HepG2 (cell line): Measurements from ENCODE around the gene EPO. TPM values are rescaled to one million over a fixed set of nuclear protein-coding genes. Genes with fewer than 3 reads are reported as not detected.

Experiments
- ATAC-seq: fragments of 200-7000 bp; cut with Tn5 transposase; 3 replicates; pipeline ENCODE4 v1.9.1; 2020; ENCODE audit warnings: mild to moderate bottlenecking, moderate library complexity
- BruUV-seq: library from RNA; stranded (reverse); fragments of 400-500 nt; replicated peaks from 2 replicates; lab custom pipeline; 2021; lab: Mats Ljungman, UMichigan
- CTCF ChIA-PET: fragments of 300-600 bp; formaldehyde crosslinking; extraction: SDS; loops from one replicate; lab custom pipeline; 2021; ENCODE audit warnings: low total read pairs, inconsistent platforms, low intra/inter-chr PET ratio; lab: Yijun Ruan, JAX
- POLR2A ChIA-PET: fragments of 350-600 bp; sonication (Branson Sonifier 250); formaldehyde crosslinking; loops from one replicate; lab custom pipeline; 2020; ENCODE audit warnings: antibody characterized with exemption, inconsistent platforms; lab: Yijun Ruan, JAX
- DNase-seq: peaks from one replicate; pipeline ENCODE4 v3.0.0-alpha.2; 2015; ENCODE audit warnings: low spot score
- FAIRE-seq: peaks from 3 replicates; lab custom pipeline; 2011; peaks lifted over from hg19 to GRCh38; lab: Jason Lieb, UNC
- H2AFZ ChIP-seq: one replicate; pipeline ENCODE4 v1.6.1; 2011; ENCODE audit warnings: low read length, inconsistent platforms
- H3K27ac ChIP-seq: fragments of 300-600 bp; 3 replicates; pipeline ENCODE4 v1.8.0; 2011; ENCODE audit warnings: mixed run types, mild to moderate bottlenecking, mixed read lengths, low read length, inconsistent platforms; ENCODE audit not compliant: insufficient read depth; ENCODE audit errors: extremely low read length
- H3K27me3 ChIP-seq, 2 experiments: fragments of 200-600 bp in 1 of 2; 2 replicates in 1 of 2; 3 replicates in 1 of 2; pipeline versions ENCODE4 v1.6.0 to v1.8.0; 2011; ENCODE audit warnings: low read length in 2 of 2, mild to moderate bottlenecking in 2 of 2, moderate library complexity in 2 of 2, inconsistent platforms in 1 of 2; ENCODE audit not compliant: insufficient read depth in 2 of 2, control insufficient read depth in 1 of 2
- H3K36me3 ChIP-seq, 2 experiments: fragments of 200-600 bp in 1 of 2; replicated peaks in 1 of 2; 2 replicates in 1 of 2; 3 replicates in 1 of 2; pipeline versions ENCODE4 v1.5.1 to v1.8.0; 2011; ENCODE audit warnings: low read length in 2 of 2, inconsistent platforms in 1 of 2; ENCODE audit not compliant: insufficient read depth in 2 of 2, control insufficient read depth in 1 of 2
- H3K4me1 ChIP-seq: 2 replicates; pipeline ENCODE4 v1.5.1; 2012; ENCODE audit warnings: low read length, inconsistent platforms; ENCODE audit not compliant: insufficient read depth
- H3K4me2 ChIP-seq: 2 replicates; pipeline ENCODE4 v1.6.0; 2011; ENCODE audit warnings: low read depth, low read length, inconsistent platforms
- H3K4me3 ChIP-seq, 3 experiments: fragments of 200-600 bp in 1 of 3; sonication (generic), shearing (Covaris generic) in 1 of 3; replicated peaks in 1 of 3; 2 replicates each; pipeline ENCODE4 v1.5.1; 2011 to 2016; ENCODE audit warnings: low read length in 3 of 3, inconsistent platforms in 2 of 3, low read depth in 2 of 3, mild to moderate bottlenecking in 2 of 3, control low read depth in 1 of 3, mixed read lengths in 1 of 3; ENCODE audit not compliant: insufficient read depth in 1 of 3
- H3K79me2 ChIP-seq: one replicate; pipeline ENCODE4 v1.6.1; 2011; ENCODE audit warnings: low read length, inconsistent platforms; ENCODE audit not compliant: insufficient read depth
- H3K9ac ChIP-seq: 2 replicates; pipeline ENCODE4 v1.6.0; 2011; ENCODE audit warnings: mild to moderate bottlenecking, low read depth, low read length, inconsistent platforms; ENCODE audit not compliant: insufficient read depth
- H3K9me3 ChIP-seq: 2 replicates; pipeline ENCODE4 v1.5.1; 2012; ENCODE audit warnings: mild to moderate bottlenecking, low read length
- H4K20me1 ChIP-seq: 2 replicates; pipeline ENCODE4 v1.6.0; 2011; ENCODE audit warnings: inconsistent platforms, mild to moderate bottlenecking, low read length, moderate library complexity; ENCODE audit not compliant: insufficient read depth
- FOSL1 ChIP-seq: sonication (generic); formaldehyde crosslinking; IDR thresholded peaks from 2 replicates; pipeline ENCODE4 v1.9.0; 2021; ENCODE audit warnings: missing genetic modification reagents, borderline replicate concordance
- FOXO1 ChIP-seq: sonication (generic); formaldehyde crosslinking; IDR thresholded peaks from 2 replicates; pipeline ENCODE4 v1.4.0; 2020; ENCODE audit warnings: missing genetic modification reagents
- HOXA3 ChIP-seq: sonication (generic); formaldehyde crosslinking; IDR thresholded peaks from 2 replicates; pipeline ENCODE4 v1.5.0; 2020; ENCODE audit warnings: missing genetic modification reagents
- KLF9 ChIP-seq: IDR thresholded peaks from 2 replicates; pipeline ENCODE4 v1.6.1; 2016; ENCODE audit warnings: low read depth
- POGK ChIP-seq: sonication (generic); formaldehyde crosslinking; conservative IDR thresholded peaks from 2 replicates; pipeline ENCODE4 v1.8.0; 2022; ENCODE audit warnings: mild to moderate bottlenecking, moderate library complexity, missing genetic modification reagents
- RAD21 ChIP-seq: fragments of 450-650 bp; formaldehyde crosslinking; IDR thresholded peaks from 2 replicates; pipeline ENCODE4 v1.5.0; 2020; ENCODE audit warnings: mild to moderate bottlenecking
- SP140L ChIP-seq: sonication (generic); formaldehyde crosslinking; IDR thresholded peaks from 2 replicates; pipeline ENCODE4 v1.4.0; 2020; ENCODE audit warnings: missing genetic modification reagents, borderline replicate concordance
- SP4 ChIP-seq: sonication (generic); formaldehyde crosslinking; IDR thresholded peaks from 2 replicates; pipeline ENCODE4 v1.8.1; 2023; ENCODE audit warnings: mild to moderate bottlenecking, missing genetic modification reagents
- STAT5B ChIP-seq: sonication (generic); formaldehyde crosslinking; IDR thresholded peaks from 2 replicates; pipeline ENCODE4 v1.4.0; 2020; ENCODE audit warnings: missing genetic modification reagents
- ZNF251 ChIP-seq: sonication (generic); formaldehyde crosslinking; IDR thresholded peaks from 2 replicates; pipeline ENCODE4 v1.9.0; 2021; ENCODE audit warnings: mild to moderate bottlenecking, missing genetic modification reagents
- ZNF274 ChIP-seq: sonication (generic); formaldehyde crosslinking; IDR thresholded peaks from 2 replicates; pipeline ENCODE4 v1.5.1; 2020; ENCODE audit warnings: mild to moderate bottlenecking, missing genetic modification reagents
- ZNF34 ChIP-seq: sonication (generic); formaldehyde crosslinking; IDR thresholded peaks from 2 replicates; pipeline ENCODE4 v1.4.0; 2020; ENCODE audit warnings: mild to moderate bottlenecking, missing genetic modification reagents, borderline replicate concordance
- ZNF629 ChIP-seq: sonication (generic); formaldehyde crosslinking; conservative IDR thresholded peaks from 2 replicates; pipeline ENCODE4 v1.5.0; 2020; ENCODE audit warnings: missing genetic modification reagents
- whole genome bisulfite sequencing: methylation state at CpG from one replicate; pipeline ENCODE4 v1.1.6; 2017; ENCODE audit warnings: low lambda C conversion rate; 5-methylcytosine and 5-hydroxymethylcytosine counted together
- in situ Hi-C: cut with HindIII; loops from 2 replicates; pipeline ENCODE4 v1.10.0; 2017; ENCODE audit warnings: low pct_unique_long_range_greater_than_20kb; ENCODE audit not compliant: extremely low pct_ligation_motif_present
- intact Hi-C: fragments of 100-400 bp; cut with micrococcal nuclease; formaldehyde crosslinking; loops from one replicate; pipeline ENCODE4 v1.10.0; 2022; ENCODE audit not compliant: unreplicated experiment
- polyA plus RNA-seq, 8 experiments: library from polyadenylated mRNA; depleted of rRNA in 3 of 8; stranded (reverse) in 7 of 8; unstranded in 1 of 8; fragments of >200 nt; fragmentation: Illumina TruSeq in 4 of 8; extraction: Trizol in 4 of 8; gene quantifications; 2 replicates each; pipeline versions ENCODE4 v1.2.1 to v1.2.3, GENCODE V29; 2011 to 2016; ENCODE audit warnings: low read depth in 4 of 8, missing spikeins in 1 of 8, mixed read lengths in 1 of 8; ENCODE audit not compliant: insufficient read depth in 1 of 8
- total RNA-seq, 5 experiments: library from RNA; depleted of rRNA; stranded (reverse); fragments of >200 nt; fragmentation: Illumina TruSeq; extraction: Trizol; gene quantifications; 2 replicates each; pipeline ENCODE4 v1.2.3, GENCODE V29; 2016; ENCODE audit warnings: low read depth in 1 of 5
- TF ChIP-seq, protein P1 (sequence below): sonication (generic); formaldehyde crosslinking; IDR thresholded peaks from 2 replicates; pipeline ENCODE4 v1.8.0; 2022; ENCODE audit warnings: low read depth, missing genetic modification reagents
- TF ChIP-seq, protein P2 (sequence below): sonication (generic); formaldehyde crosslinking; IDR thresholded peaks from 2 replicates; pipeline ENCODE4 v1.8.1; 2023; ENCODE audit warnings: mild to moderate bottlenecking, missing genetic modification reagents

EPO gene
- total and polyA plus RNA-seq, 2 of the 13 experiments (the other 11 are each of a cell fraction or from before 2014, with no cell fraction given) = 10.3 to 25.7 TPM

GRCh38 chr7:100764841-100765240 lies 44.6 kb downstream of the EPO start:
- WGBS = 37% methylated on average over 5 of the region's 10 CpGs

GRCh38 chr7:100765250-100765649 lies 45.0 kb downstream of the EPO start:
- no peak for ATAC-seq
- no peak for DNase-seq
- intact Hi-C loops (no loop called here), in situ Hi-C loops (loop anchor here (25.0 kb wide), 1 partner anchor 297 kb away; no protein-coding TSS in a partner anchor)
- no peaks in the 10 kb centered on the region for H3K36me3 ChIP-seq
- BruUV-seq = no TSS peak
- H3K79me2 ChIP-seq = no peaks in the 10 kb centered on the region
- no peak overlapping the region for H2AFZ ChIP-seq
- H3K4me2 ChIP-seq = no peak overlapping the region
- H3K27ac ChIP-seq = no peak overlapping the region
- FAIRE-seq = no peak
- ChIA-PET CTCF (no interaction called here), POLR2A (no interaction called here)
- no peaks in the 10 kb centered on the region for H3K9me3 ChIP-seq
- no peaks in the 10 kb centered on the region for H4K20me1 ChIP-seq
- WGBS = 59% methylated on average over 16 of the region's 16 CpGs
- no peak overlapping the region for H3K9ac ChIP-seq
- no peak overlapping the region for H3K4me3 ChIP-seq
- peaks cover 0 to 21% of the 10 kb centered on the region in 2 experiments; a peak in 3 of 5 replicates for H3K27me3 ChIP-seq
- peaks cover 14% of the 10 kb centered on the region for H3K4me1 ChIP-seq
- no peak for TF ChIP-seq SP140L (CRISPR knock-in tag)
- no peak for TF ChIP-seq ZNF274 (CRISPR knock-in tag)
- no peak for TF ChIP-seq SP4 (CRISPR knock-in tag)
- no peak for TF ChIP-seq ZNF629
- TF ChIP-seq RAD21 = no peak
- TF ChIP-seq FOSL1 = no peak
- TF ChIP-seq, protein P1, sequence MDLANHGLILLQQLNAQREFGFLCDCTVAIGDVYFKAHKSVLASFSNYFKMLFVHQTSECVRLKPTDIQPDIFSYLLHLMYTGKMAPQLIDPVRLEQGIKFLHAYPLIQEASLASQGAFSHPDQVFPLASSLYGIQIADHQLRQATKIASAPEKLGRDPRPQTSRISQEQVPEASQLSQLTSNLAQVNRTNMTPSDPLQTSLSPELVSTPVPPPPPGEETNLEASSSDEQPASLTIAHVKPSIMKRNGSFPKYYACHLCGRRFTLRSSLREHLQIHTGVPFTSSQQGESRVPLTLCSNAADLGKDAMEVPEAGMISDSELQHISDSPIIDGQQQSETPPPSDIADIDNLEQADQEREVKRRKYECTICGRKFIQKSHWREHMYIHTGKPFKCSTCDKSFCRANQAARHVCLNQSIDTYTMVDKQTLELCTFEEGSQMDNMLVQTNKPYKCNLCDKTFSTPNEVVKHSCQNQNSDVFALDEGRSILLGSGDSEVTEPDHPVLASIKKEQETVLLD (CRISPR knock-in tag) = no peak
- TF ChIP-seq, protein P2, sequence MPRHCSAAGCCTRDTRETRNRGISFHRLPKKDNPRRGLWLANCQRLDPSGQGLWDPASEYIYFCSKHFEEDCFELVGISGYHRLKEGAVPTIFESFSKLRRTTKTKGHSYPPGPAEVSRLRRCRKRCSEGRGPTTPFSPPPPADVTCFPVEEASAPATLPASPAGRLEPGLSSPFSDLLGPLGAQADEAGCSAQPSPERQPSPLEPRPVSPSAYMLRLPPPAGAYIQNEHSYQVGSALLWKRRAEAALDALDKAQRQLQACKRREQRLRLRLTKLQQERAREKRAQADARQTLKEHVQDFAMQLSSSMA (CRISPR knock-in tag) = no peak
- TF ChIP-seq KLF9 = no peak
- TF ChIP-seq ZNF34 = no peak
- TF ChIP-seq ZNF251 (CRISPR knock-in tag) = no peak
- no peak for TF ChIP-seq POGK (CRISPR knock-in tag)

More at GRCh38 chr7:100764841-100765240, 44.6 kb downstream of the EPO start:
- no peak overlapping the region for H3K9ac ChIP-seq
- ATAC-seq = peak; percentile 46
- no peak overlapping the region for H3K4me3 ChIP-seq
- in situ Hi-C loops (loop anchor here (25.0 kb wide), 1 partner anchor 297 kb away; no protein-coding TSS in a partner anchor), intact Hi-C loops (no loop called here)
- FAIRE-seq = no peak
- no TSS peak for BruUV-seq
- no peak overlapping the region for H3K4me2 ChIP-seq
- H3K79me2 ChIP-seq = no peaks in the 10 kb centered on the region
- TF ChIP-seq ZNF629 (no peak), FOXO1 (CRISPR knock-in tag) (no peak), HOXA3 (CRISPR knock-in tag) (no peak), STAT5B (no peak)
- H3K27ac ChIP-seq = no peak overlapping the region
- no peaks in the 10 kb centered on the region for H3K9me3 ChIP-seq
- peaks cover 0 to 25% of the 10 kb centered on the region in 2 experiments; a peak in 3 of 5 replicates for H3K27me3 ChIP-seq
- no peaks in the 10 kb centered on the region for H3K36me3 ChIP-seq
- H3K4me1 ChIP-seq = peaks cover 14% of the 10 kb centered on the region
- ChIA-PET CTCF (no interaction called here), POLR2A (no interaction called here)
- H2AFZ ChIP-seq = no peak overlapping the region
- H4K20me1 ChIP-seq = no peaks in the 10 kb centered on the region
- DNase-seq = no peak
